ENCODE data around the gene PCCA.
A peak's percentile ranks its signal among the peaks of the same experiment; 100 is the strongest.

PCCA gene

DNA sequence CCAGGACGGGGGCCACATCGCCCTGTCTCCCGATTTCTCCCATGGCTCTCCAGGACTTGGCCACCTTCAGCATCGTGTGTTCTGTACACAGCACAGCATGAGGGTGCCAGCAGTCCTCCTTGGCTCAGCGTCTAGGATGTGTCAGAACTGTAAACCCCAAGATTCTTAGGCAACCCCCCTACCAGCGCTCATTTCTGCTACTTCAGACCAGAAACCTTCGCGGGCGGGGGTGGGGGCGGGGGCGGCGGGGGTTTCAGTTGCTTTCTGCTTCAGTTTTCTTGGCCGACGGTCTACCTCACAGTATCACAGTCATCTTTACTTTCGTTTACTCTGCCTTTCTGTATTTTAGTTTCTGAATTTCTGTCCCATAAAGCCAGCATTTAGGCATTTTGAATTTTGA is 417.3 kb downstream of the PCCA start:
- Histone ChIP-seq H2AFZ (ENCODE audit: insufficient read depth, low read length, poor library complexity) (no peak overlapping the region), H3K79me2 (ENCODE audit: control insufficient read depth, insufficient read depth, low read length, poor library complexity) (no peaks in the 10 kb centered on the region), H2BK120ac (ENCODE audit: insufficient read depth, low read length, poor library complexity) (no peak overlapping the region), H3K36me3 (ENCODE audit: control insufficient read depth in 1 of 2, insufficient read depth in 2 of 2, low read length in 2 of 2) (no peaks in the 10 kb centered on the region), H3K4me3 (ENCODE audit: low read depth, low read length) (no peak overlapping the region), H3K4me2 (ENCODE audit: low read length) (no peak overlapping the region), H3K27me3 (ENCODE audit: insufficient read depth, low read length) (no peaks in the 10 kb centered on the region), H3K27ac (ENCODE audit: low read depth, low read length) (no peak overlapping the region), H2AK5ac (ENCODE audit: low read length) (no peak overlapping the region), H4K8ac (ENCODE audit: low read depth, low read length) (no peak overlapping the region), H3K4me1 (ENCODE audit: control insufficient read depth in 1 of 2, insufficient read depth in 2 of 2, low read length in 2 of 2) (no peaks in the 10 kb centered on the region), H3K4ac (ENCODE audit: low read depth, low read length) (no peak overlapping the region), H2BK12ac (ENCODE audit: low read length) (no peak overlapping the region), H3K79me1 (ENCODE audit: low read length) (no peaks in the 10 kb centered on the region), H3K23ac (ENCODE audit: low read length) (no peak overlapping the region), H4K91ac (ENCODE audit: low read depth, low read length) (no peak overlapping the region), H3K14ac (ENCODE audit: low read length) (no peak overlapping the region), H3K9me3 (ENCODE audit: insufficient read depth, low read depth, low read length) (peaks cover 2% of the 10 kb centered on the region), H4K12ac (ENCODE audit: low read depth, low read length) (no peak overlapping the region), H2BK5ac (ENCODE audit: low read depth, low read length, poor library complexity) (no peak overlapping the region), H3K18ac (ENCODE audit: low read length) (no peak overlapping the region), H3K9ac (ENCODE audit: low read length) (no peak overlapping the region)
- DNase-seq = no peak
- no CpG with 5 or more reads among the region's 15 CpGs for WGBS (ENCODE audit: extremely low coverage, insufficient coverage, insufficient read length)

DNA sequence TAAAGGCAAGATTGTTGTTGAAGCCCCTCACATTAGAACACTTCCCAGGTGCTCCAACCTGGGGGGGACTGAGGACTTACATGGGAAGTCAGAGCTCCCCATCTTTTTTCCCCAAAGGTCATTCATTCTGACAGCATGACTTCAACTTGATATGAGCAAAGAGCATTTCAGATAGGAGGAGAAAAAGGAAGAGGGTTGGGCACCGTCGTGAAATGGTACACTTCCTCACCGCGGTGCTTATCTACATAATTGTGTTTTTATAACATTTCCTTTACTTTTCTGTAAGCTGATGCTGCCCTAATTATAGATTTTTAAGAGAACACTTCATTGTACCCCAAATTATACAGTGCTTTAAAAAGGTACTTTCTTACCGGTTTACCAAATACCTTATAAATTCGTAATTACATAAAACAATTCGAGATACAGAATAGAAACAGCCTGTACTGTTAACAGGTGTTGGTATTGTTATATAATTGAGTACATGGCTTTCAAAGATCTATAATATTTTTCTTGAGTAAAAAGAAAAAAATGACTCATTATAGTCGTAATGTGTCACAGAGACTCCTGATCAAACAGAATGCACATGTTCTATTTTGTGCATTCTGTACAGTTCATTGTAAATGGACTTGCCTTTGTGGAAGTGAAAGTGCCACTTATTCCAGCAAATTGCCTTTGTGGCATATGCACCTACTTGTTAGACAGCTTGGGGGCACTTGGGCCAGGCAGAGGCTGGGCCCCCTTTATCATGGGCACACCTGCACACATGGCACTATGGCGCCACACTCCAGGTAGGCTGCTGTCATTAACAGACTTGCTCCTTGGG is 417.9 kb downstream of the PCCA start:
- no peak overlapping the region for H2BK120ac ChIP-seq (ENCODE audit: insufficient read depth, low read length, poor library complexity)
- WGBS (ENCODE audit: extremely low coverage, insufficient coverage, insufficient read length) = no CpG with 5 or more reads among the region's 9 CpGs
- no peaks in the 10 kb centered on the region for H3K4me1 ChIP-seq (ENCODE audit: control insufficient read depth in 1 of 2, insufficient read depth in 2 of 2, low read length in 2 of 2)
- no peaks in the 10 kb centered on the region for H3K27me3 ChIP-seq (ENCODE audit: insufficient read depth, low read length)
- H3K4ac ChIP-seq (ENCODE audit: low read depth, low read length) = no peak overlapping the region
- no peak overlapping the region for H4K12ac ChIP-seq (ENCODE audit: low read depth, low read length)
- H3K23ac ChIP-seq (ENCODE audit: low read length) = no peak overlapping the region
- no peaks in the 10 kb centered on the region for H3K79me1 ChIP-seq (ENCODE audit: low read length)
- no peak overlapping the region for H2AK5ac ChIP-seq (ENCODE audit: low read length)
- no peak overlapping the region for H2AFZ ChIP-seq (ENCODE audit: insufficient read depth, low read length, poor library complexity)
- no peak overlapping the region for H3K9ac ChIP-seq (ENCODE audit: low read length)
- no peak overlapping the region for H4K8ac ChIP-seq (ENCODE audit: low read depth, low read length)
- no peaks in the 10 kb centered on the region for H3K79me2 ChIP-seq (ENCODE audit: control insufficient read depth, insufficient read depth, low read length, poor library complexity)
- no peaks in the 10 kb centered on the region for H3K36me3 ChIP-seq (ENCODE audit: control insufficient read depth in 1 of 2, insufficient read depth in 2 of 2, low read length in 2 of 2)
- H3K9me3 ChIP-seq (ENCODE audit: insufficient read depth, low read depth, low read length) = peaks cover 2% of the 10 kb centered on the region
- H3K4me2 ChIP-seq (ENCODE audit: low read length) = no peak overlapping the region
- H3K27ac ChIP-seq (ENCODE audit: low read depth, low read length) = no peak overlapping the region
- no peak overlapping the region for H3K4me3 ChIP-seq (ENCODE audit: low read depth, low read length)
- DNase-seq = no peak
- H3K18ac ChIP-seq (ENCODE audit: low read length) = no peak overlapping the region
- no peak overlapping the region for H3K14ac ChIP-seq (ENCODE audit: low read length)
- no peak overlapping the region for H4K91ac ChIP-seq (ENCODE audit: low read depth, low read length)
- no peak overlapping the region for H2BK12ac ChIP-seq (ENCODE audit: low read length)
- H2BK5ac ChIP-seq (ENCODE audit: low read depth, low read length, poor library complexity) = no peak overlapping the region

DNA sequence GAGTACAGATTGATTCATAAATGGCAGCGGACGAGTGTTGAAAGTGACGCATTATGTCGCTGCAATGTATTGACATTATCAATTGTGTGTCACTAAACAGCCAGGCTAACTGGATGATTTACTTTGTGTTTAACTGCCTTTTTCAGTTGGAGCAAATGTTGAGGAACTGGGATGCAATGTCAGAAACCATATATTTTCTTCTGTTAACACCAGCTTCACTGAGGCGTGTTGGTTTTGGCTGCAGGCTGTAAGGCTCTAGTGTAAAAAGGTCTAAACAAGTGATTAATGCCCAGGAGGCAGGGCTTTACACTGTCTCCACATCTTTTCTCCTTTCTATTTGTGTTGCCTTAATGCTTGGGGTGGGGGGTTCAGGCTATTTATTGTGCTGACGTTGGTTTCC is 419.6 kb downstream of the PCCA start:
- Histone ChIP-seq H2AFZ (ENCODE audit: insufficient read depth, low read length, poor library complexity) (no peak overlapping the region), H3K9me3 (ENCODE audit: insufficient read depth, low read depth, low read length) (peaks cover 2% of the 10 kb centered on the region), H2AK5ac (ENCODE audit: low read length) (no peak overlapping the region), H3K4me1 (ENCODE audit: control insufficient read depth in 1 of 2, insufficient read depth in 2 of 2, low read length in 2 of 2) (no peaks in the 10 kb centered on the region), H4K12ac (ENCODE audit: low read depth, low read length) (no peak overlapping the region), H3K23ac (ENCODE audit: low read length) (no peak overlapping the region), H2BK120ac (ENCODE audit: insufficient read depth, low read length, poor library complexity) (no peak overlapping the region), H3K9ac (ENCODE audit: low read length) (no peak overlapping the region), H2BK12ac (ENCODE audit: low read length) (no peak overlapping the region), H3K79me1 (ENCODE audit: low read length) (no peaks in the 10 kb centered on the region), H3K4me3 (ENCODE audit: low read depth, low read length) (no peak overlapping the region), H3K4me2 (ENCODE audit: low read length) (no peak overlapping the region), H3K18ac (ENCODE audit: low read length) (no peak overlapping the region), H3K79me2 (ENCODE audit: control insufficient read depth, insufficient read depth, low read length, poor library complexity) (no peaks in the 10 kb centered on the region), H4K91ac (ENCODE audit: low read depth, low read length) (no peak overlapping the region), H3K4ac (ENCODE audit: low read depth, low read length) (no peak overlapping the region), H3K36me3 (ENCODE audit: control insufficient read depth in 1 of 2, insufficient read depth in 2 of 2, low read length in 2 of 2) (no peaks in the 10 kb centered on the region), H2BK5ac (ENCODE audit: low read depth, low read length, poor library complexity) (no peak overlapping the region), H4K8ac (ENCODE audit: low read depth, low read length) (no peak overlapping the region), H3K14ac (ENCODE audit: low read length) (no peak overlapping the region), H3K27me3 (ENCODE audit: insufficient read depth, low read length) (no peaks in the 10 kb centered on the region), H3K27ac (ENCODE audit: low read depth, low read length) (no peak overlapping the region)
- no peak for DNase-seq
- no CpG with 5 or more reads among the region's 6 CpGs for whole genome bisulfite sequencing (ENCODE audit: extremely low coverage, insufficient coverage, insufficient read length)

DNA sequence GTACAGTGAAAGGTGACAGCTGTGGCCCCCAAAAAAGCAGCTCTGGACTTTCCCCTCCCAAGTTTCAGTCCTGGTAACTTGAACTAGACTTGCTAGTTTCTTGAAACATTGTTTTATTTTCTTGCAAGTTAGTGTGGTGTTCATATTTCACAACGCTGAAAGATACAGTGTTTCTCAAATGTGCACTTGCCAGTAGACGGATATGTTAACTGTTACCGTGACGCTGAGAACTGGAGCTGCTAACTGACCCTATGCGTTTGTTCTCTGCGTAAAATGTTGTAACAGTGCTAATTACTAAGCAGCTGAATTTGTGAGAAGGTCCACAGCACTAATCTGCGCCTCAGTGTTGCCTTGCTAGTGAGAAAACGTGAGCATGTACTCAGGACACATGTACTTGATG is 420.1 kb downstream of the PCCA start:
- H3K4me1 ChIP-seq (ENCODE audit: control insufficient read depth in 1 of 2, insufficient read depth in 2 of 2, low read length in 2 of 2) = no peaks in the 10 kb centered on the region
- H4K8ac ChIP-seq (ENCODE audit: low read depth, low read length) = no peak overlapping the region
- DNase-seq = no peak
- H4K12ac ChIP-seq (ENCODE audit: low read depth, low read length) = no peak overlapping the region
- no peak overlapping the region for H2BK120ac ChIP-seq (ENCODE audit: insufficient read depth, low read length, poor library complexity)
- H2BK12ac ChIP-seq (ENCODE audit: low read length) = no peak overlapping the region
- no peaks in the 10 kb centered on the region for H3K27me3 ChIP-seq (ENCODE audit: insufficient read depth, low read length)
- H3K9ac ChIP-seq (ENCODE audit: low read length) = no peak overlapping the region
- no peak overlapping the region for H3K4me3 ChIP-seq (ENCODE audit: low read depth, low read length)
- H3K4me2 ChIP-seq (ENCODE audit: low read length) = no peak overlapping the region
- WGBS (ENCODE audit: extremely low coverage, insufficient coverage, insufficient read length) = no CpG with 5 or more reads among the region's 8 CpGs
- no peak overlapping the region for H3K14ac ChIP-seq (ENCODE audit: low read length)
- peaks cover 2% of the 10 kb centered on the region for H3K9me3 ChIP-seq (ENCODE audit: insufficient read depth, low read depth, low read length)
- H3K23ac ChIP-seq (ENCODE audit: low read length) = peak overlapping the region; percentile 3
- H2AK5ac ChIP-seq (ENCODE audit: low read length) = no peak overlapping the region
- H3K79me1 ChIP-seq (ENCODE audit: low read length) = no peaks in the 10 kb centered on the region
- no peak overlapping the region for H4K91ac ChIP-seq (ENCODE audit: low read depth, low read length)
- H2BK5ac ChIP-seq (ENCODE audit: low read depth, low read length, poor library complexity) = no peak overlapping the region
- no peak overlapping the region for H2AFZ ChIP-seq (ENCODE audit: insufficient read depth, low read length, poor library complexity)
- H3K36me3 ChIP-seq (ENCODE audit: control insufficient read depth in 1 of 2, insufficient read depth in 2 of 2, low read length in 2 of 2) = no peaks in the 10 kb centered on the region
- H3K4ac ChIP-seq (ENCODE audit: low read depth, low read length) = no peak overlapping the region
- no peak overlapping the region for H3K18ac ChIP-seq (ENCODE audit: low read length)
- no peak overlapping the region for H3K27ac ChIP-seq (ENCODE audit: low read depth, low read length)
- H3K79me2 ChIP-seq (ENCODE audit: control insufficient read depth, insufficient read depth, low read length, poor library complexity) = no peaks in the 10 kb centered on the region
